Activated gamma-delta T cell treated with anti-CD3 and anti-CD28 coated beads, Interleukin-2, amount 50 U/mL, for 16 hours (primary cell): ENCODE data around the gene KIAA1549.
"Not testable (repeated sequence)": the region's sequence is repeated elsewhere in the genome, so short reads cannot be mapped to it uniquely, and the experiment has no call there.

Experiments
- DNase-seq: peaks from one replicate; pipeline ENCODE4 v3.0.0-alpha.2; 2020; ENCODE audit warnings: low read depth

Gene KIAA1549

GRCh38 chr7:138981332-138982203 is at the start of gene KIAA1549:
Gene KIAA1549 (minus strand): TSS chr7:138981389. CDS start chr7:138981269, 120 bp downstream.
- peak; percentile 17 for DNase-seq

GRCh38 chr7:139029353-139029752 is 48.2 kb upstream of the KIAA1549 start:
- no peak for DNase-seq

- no peak for DNase-seq
Observed at GRCh38 chr7:139026551-139026950, 45.4 kb upstream of the KIAA1549 start.

- DNase-seq, result not testable (repeated sequence)
Observed at GRCh38 chr7:139025861-139026260, 44.7 kb upstream of the KIAA1549 start.

- no peak for DNase-seq
Observed at GRCh38 chr7:139023076-139023475, 41.9 kb upstream of the KIAA1549 start.

GRCh38 chr7:139022286-139022685 is 41.1 kb upstream of the KIAA1549 start:
- no peak for DNase-seq

- no peak for DNase-seq
Observed at GRCh38 chr7:139018910-139019309, 37.7 kb upstream of the KIAA1549 start.

GRCh38 chr7:139016931-139017511 is 35.8 kb upstream of the KIAA1549 start:
- DNase-seq, result peak; percentile 51

GRCh38 chr7:139011373-139011772 is 30.2 kb upstream of the KIAA1549 start:
- no peak for DNase-seq

- DNase-seq, result no peak
Observed at GRCh38 chr7:139004321-139005090, 23.3 kb upstream of the KIAA1549 start.

GRCh38 chr7:138999414-138999813 is 18.2 kb upstream of the KIAA1549 start:
- no peak for DNase-seq

GRCh38 chr7:138992052-138992531 is 10.9 kb upstream of the KIAA1549 start:
- no peak for DNase-seq

GRCh38 chr7:138987686-138988085 is 6.5 kb upstream of the KIAA1549 start:
- DNase-seq, result no peak

GRCh38 chr7:138982204-138982623 is 1.0 kb upstream of the KIAA1549 start:
- DNase-seq, result no peak

GRCh38 chr7:138980563-138981291 is 462 bp downstream of the KIAA1549 start:
- DNase-seq, result no peak

GRCh38 chr7:138979988-138980562 is 1.1 kb downstream of the KIAA1549 start:
- DNase-seq, result no peak

- DNase-seq, result no peak
Observed at GRCh38 chr7:138979226-138979979, 1.8 kb downstream of the KIAA1549 start.

GRCh38 chr7:138978541-138979184 is 2.5 kb downstream of the KIAA1549 start:
- DNase-seq, result no peak

- DNase-seq, result not testable (repeated sequence)
Observed at GRCh38 chr7:138976161-138976560, 5.0 kb downstream of the KIAA1549 start.
